ENCODE results near the gene ITIH4.

GRCh38 chr3:52784021-52784621 is 46.4 kb downstream of the ITIH4 start:
- TF ChIP-seq FOXM1 (IDR thresholded peaks at IDR 0.05; ENCODE audit: borderline replicate concordance) (no peak), TARDBP (IDR thresholded peaks at IDR 0.05) (no peak), SP1 (IDR thresholded peaks at IDR 0.05) (no peak), FOXA1 (IDR thresholded peaks at IDR 0.05) (no peak), ELF4 (IDR thresholded peaks at IDR 0.05) (no peak), NFRKB (IDR thresholded peaks at IDR 0.05) (no peak), PKNOX1 (IDR thresholded peaks at IDR 0.05) (no peak), BHLHE40 (IDR thresholded peaks at IDR 0.05; ENCODE audit: borderline replicate concordance) (no peak), HDGF (IDR thresholded peaks at IDR 0.05; ENCODE audit: borderline replicate concordance) (no peak), SUZ12 (IDR thresholded peaks at IDR 0.05) (no peak), ZNF384 (IDR thresholded peaks at IDR 0.05) (no peak)
